ENCODE measurements around the gene GAS6. TPM values are rescaled to one million over a fixed set of nuclear protein-coding genes. Genes with fewer than 3 reads are reported as not detected.
A peak's percentile ranks its signal among the peaks of the same experiment; 100 is the strongest.
"Not testable (repeated sequence)": the region's sequence is repeated elsewhere in the genome, so short reads cannot be mapped to it uniquely, and the experiment has no call there.

GAS6 gene
- polyA plus RNA-seq, 4 donors: 42.7 to 136 (median 86.0) TPM

GRCh38 chr13:113867913-113868312 is 4.0 kb upstream of the GAS6 start:
- H3K27me3 ChIP-seq (ENCODE audit: control insufficient read depth in 3 of 3, insufficient read depth in 3 of 3, low read length in 3 of 3); H3K4me3 ChIP-seq (ENCODE audit: low read depth in 1 of 3, low read length in 3 of 3); H3K9me3 ChIP-seq (ENCODE audit: control insufficient read depth in 2 of 2, insufficient read depth in 1 of 2, low read depth in 1 of 2, low read length in 1 of 2); FAIRE-seq; H3K36me3 ChIP-seq (ENCODE audit: control insufficient read depth in 3 of 3, insufficient read depth in 2 of 3, low read depth in 1 of 3, low read length in 3 of 3); DNase-seq; H3K27ac ChIP-seq (ENCODE audit: low read depth in 1 of 3, low read length in 2 of 3); H3K4me1 ChIP-seq (ENCODE audit: control insufficient read depth in 3 of 3, insufficient read depth in 2 of 3, low read depth in 1 of 3, low read length in 2 of 3): not testable (repeated sequence)
- WGBS, 3 donors: 71 to 83% (median 81%) methylated on average over 5 of the region's 5 CpGs

GRCh38 chr13:113865427-113865826 is 1.6 kb upstream of the GAS6 start:
- no peak for FAIRE-seq
- Histone ChIP-seq H3K4me3 (ENCODE audit: low read depth in 1 of 3, low read length in 3 of 3) (no peak overlapping the region), H3K9me3 (ENCODE audit: control insufficient read depth in 2 of 2, insufficient read depth in 1 of 2, low read depth in 1 of 2, low read length in 1 of 2) (no peaks in the 10 kb centered on the region), H3K27me3 (ENCODE audit: control insufficient read depth in 3 of 3, insufficient read depth in 3 of 3, low read length in 3 of 3) (peaks cover 0 to 9% (median 0%) of the 10 kb centered on the region in 3 donors), H3K36me3 (ENCODE audit: control insufficient read depth in 3 of 3, insufficient read depth in 2 of 3, low read depth in 1 of 3, low read length in 3 of 3) (peaks cover 0 to 2% (median 0%) of the 10 kb centered on the region in 3 donors), H3K4me1 (ENCODE audit: control insufficient read depth in 3 of 3, insufficient read depth in 2 of 3, low read depth in 1 of 3, low read length in 2 of 3) (peaks cover 0 to 21% (median 2%) of the 10 kb centered on the region in 3 donors), H3K27ac (ENCODE audit: low read depth in 1 of 3, low read length in 2 of 3) (no peak overlapping the region)
- WGBS, 3 donors: 84 to 93% (median 92%) methylated on average over 4 of the region's 4 CpGs
- DNase-seq: no peak

GRCh38 chr13:113864273-113864890 is 506 bp upstream of the GAS6 start:
- no peak for FAIRE-seq
- H3K4me3 ChIP-seq (ENCODE audit: low read depth in 1 of 3, low read length in 3 of 3): peak overlapping the region in 2 of 3 donors; percentile 65 to 90
- H3K27me3 ChIP-seq (ENCODE audit: control insufficient read depth in 3 of 3, insufficient read depth in 3 of 3, low read length in 3 of 3): peaks cover 0 to 9% (median 0%) of the 10 kb centered on the region in 3 donors
- WGBS, 3 donors: 3 to 13% (median 10%) methylated on average over 10 of the region's 10 CpGs
- peak overlapping the region; percentile 29 to 45 (median 42) for H3K27ac ChIP-seq (ENCODE audit: low read depth in 1 of 3, low read length in 2 of 3)
- DNase-seq: no peak
- H3K36me3 ChIP-seq (ENCODE audit: control insufficient read depth in 3 of 3, insufficient read depth in 2 of 3, low read depth in 1 of 3, low read length in 3 of 3): peaks cover 0 to 4% (median 0%) of the 10 kb centered on the region in 3 donors
- no peaks in the 10 kb centered on the region for H3K9me3 ChIP-seq (ENCODE audit: control insufficient read depth in 2 of 2, insufficient read depth in 1 of 2, low read depth in 1 of 2, low read length in 1 of 2)
- H3K4me1 ChIP-seq (ENCODE audit: control insufficient read depth in 3 of 3, insufficient read depth in 2 of 3, low read depth in 1 of 3, low read length in 2 of 3): peaks cover 0 to 32% (median 6%) of the 10 kb centered on the region in 3 donors

GRCh38 chr13:113862931-113863523 is 849 bp downstream of the GAS6 start:
- WGBS, 3 donors: 1 to 5% (median 4%) methylated on average over 47 to 60 of the region's 60 CpGs
- peaks cover 0 to 4% (median 0%) of the 10 kb centered on the region in 3 donors for H3K36me3 ChIP-seq (ENCODE audit: control insufficient read depth in 3 of 3, insufficient read depth in 2 of 3, low read depth in 1 of 3, low read length in 3 of 3)
- FAIRE-seq (no peak), DNase-seq (peak; percentile 60 to 66)
- H3K27ac ChIP-seq (ENCODE audit: low read depth in 1 of 3, low read length in 2 of 3): peak overlapping the region; percentile 67 to 93 (median 89)
- peak overlapping the region; percentile 55 to 90 (median 67) for H3K4me3 ChIP-seq (ENCODE audit: low read depth in 1 of 3, low read length in 3 of 3)
- no peaks in the 10 kb centered on the region for H3K9me3 ChIP-seq (ENCODE audit: control insufficient read depth in 2 of 2, insufficient read depth in 1 of 2, low read depth in 1 of 2, low read length in 1 of 2)
- peaks cover 0 to 9% (median 0%) of the 10 kb centered on the region in 3 donors for H3K27me3 ChIP-seq (ENCODE audit: control insufficient read depth in 3 of 3, insufficient read depth in 3 of 3, low read length in 3 of 3)
- peaks cover 0 to 40% (median 6%) of the 10 kb centered on the region in 3 donors for H3K4me1 ChIP-seq (ENCODE audit: control insufficient read depth in 3 of 3, insufficient read depth in 2 of 3, low read depth in 1 of 3, low read length in 2 of 3)

- H3K4me3 ChIP-seq (ENCODE audit: low read depth in 1 of 3, low read length in 3 of 3): peak overlapping the region in 2 of 3 donors; percentile 67 to 90
- no peak for DNase-seq
- H3K4me1 ChIP-seq (ENCODE audit: control insufficient read depth in 3 of 3, insufficient read depth in 2 of 3, low read depth in 1 of 3, low read length in 2 of 3): peaks cover 0 to 45% (median 6%) of the 10 kb centered on the region in 3 donors
- no peak for FAIRE-seq
- H3K27ac ChIP-seq (ENCODE audit: low read depth in 1 of 3, low read length in 2 of 3): peak overlapping the region; percentile 67 to 93 (median 89)
- peaks cover 0 to 9% (median 0%) of the 10 kb centered on the region in 3 donors for H3K27me3 ChIP-seq (ENCODE audit: control insufficient read depth in 3 of 3, insufficient read depth in 3 of 3, low read length in 3 of 3)
- no peaks in the 10 kb centered on the region for H3K9me3 ChIP-seq (ENCODE audit: control insufficient read depth in 2 of 2, insufficient read depth in 1 of 2, low read depth in 1 of 2, low read length in 1 of 2)
- H3K36me3 ChIP-seq (ENCODE audit: control insufficient read depth in 3 of 3, insufficient read depth in 2 of 3, low read depth in 1 of 3, low read length in 3 of 3): peaks cover 0 to 10% (median 0%) of the 10 kb centered on the region in 3 donors
- 20 to 52% (median 43%) methylated on average over 31 of the region's 31 CpGs for WGBS, 3 donors
These were observed 1.5 kb downstream of the GAS6 start for GRCh38 chr13:113862191-113862930.

GRCh38 chr13:113861433-113862030 is 2.3 kb downstream of the GAS6 start:
- 16 to 57% (median 36%) methylated on average over 12 of the region's 12 CpGs for WGBS, 3 donors
- peak overlapping the region in 1 of 3 donors; percentile 90 for H3K4me3 ChIP-seq (ENCODE audit: low read depth in 1 of 3, low read length in 3 of 3)
- peaks cover 0 to 9% (median 0%) of the 10 kb centered on the region in 3 donors for H3K27me3 ChIP-seq (ENCODE audit: control insufficient read depth in 3 of 3, insufficient read depth in 3 of 3, low read length in 3 of 3)
- no peaks in the 10 kb centered on the region for H3K9me3 ChIP-seq (ENCODE audit: control insufficient read depth in 2 of 2, insufficient read depth in 1 of 2, low read depth in 1 of 2, low read length in 1 of 2)
- H3K4me1 ChIP-seq (ENCODE audit: control insufficient read depth in 3 of 3, insufficient read depth in 2 of 3, low read depth in 1 of 3, low read length in 2 of 3): peaks cover 2 to 45% (median 6%) of the 10 kb centered on the region in 3 donors
- peak overlapping the region; percentile 80 to 93 (median 89) for H3K27ac ChIP-seq (ENCODE audit: low read depth in 1 of 3, low read length in 2 of 3)
- peaks cover 0 to 10% (median 0%) of the 10 kb centered on the region in 3 donors for H3K36me3 ChIP-seq (ENCODE audit: control insufficient read depth in 3 of 3, insufficient read depth in 2 of 3, low read depth in 1 of 3, low read length in 3 of 3)
- DNase-seq (peak in 1 of 2 donors; percentile 33), FAIRE-seq (no peak)

- FAIRE-seq: no peak
- peaks cover 8 to 45% (median 11%) of the 10 kb centered on the region in 3 donors for H3K4me1 ChIP-seq (ENCODE audit: control insufficient read depth in 3 of 3, insufficient read depth in 2 of 3, low read depth in 1 of 3, low read length in 2 of 3)
These were observed 3.0 kb downstream of the GAS6 start for GRCh38 chr13:113860665-113861432.

More at GRCh38 chr13:113860665-113861432, 3.0 kb downstream of the GAS6 start:
- Histone ChIP-seq H3K4me3 (ENCODE audit: low read depth in 1 of 3, low read length in 3 of 3) (peak overlapping the region in 1 of 3 donors; percentile 6), H3K27me3 (ENCODE audit: control insufficient read depth in 3 of 3, insufficient read depth in 3 of 3, low read length in 3 of 3) (peaks cover 0 to 9% (median 0%) of the 10 kb centered on the region in 3 donors), H3K36me3 (ENCODE audit: control insufficient read depth in 3 of 3, insufficient read depth in 2 of 3, low read depth in 1 of 3, low read length in 3 of 3) (peaks cover 0 to 16% (median 0%) of the 10 kb centered on the region in 3 donors), H3K27ac (ENCODE audit: low read depth in 1 of 3, low read length in 2 of 3) (peak overlapping the region; percentile 80 to 93 (median 89)), H3K9me3 (ENCODE audit: control insufficient read depth in 2 of 2, insufficient read depth in 1 of 2, low read depth in 1 of 2, low read length in 1 of 2) (no peaks in the 10 kb centered on the region)
- DNase-seq: peak; percentile 90 to 92
- 21 to 62% (median 42%) methylated on average over 15 of the region's 15 CpGs for WGBS, 3 donors

Measured in small intestine (tissue), 7 donors.